Cerebellar nuclear complex (tissue), 1 donor: ENCODE measurements around the gene KCNH4.

ENCODE experiments used
- DNase-seq, 2 experiments: peaks; one replicate each; lab custom pipeline; 2025; lab: John Stamatoyannopoulos, UW

Gene KCNH4

DNA sequence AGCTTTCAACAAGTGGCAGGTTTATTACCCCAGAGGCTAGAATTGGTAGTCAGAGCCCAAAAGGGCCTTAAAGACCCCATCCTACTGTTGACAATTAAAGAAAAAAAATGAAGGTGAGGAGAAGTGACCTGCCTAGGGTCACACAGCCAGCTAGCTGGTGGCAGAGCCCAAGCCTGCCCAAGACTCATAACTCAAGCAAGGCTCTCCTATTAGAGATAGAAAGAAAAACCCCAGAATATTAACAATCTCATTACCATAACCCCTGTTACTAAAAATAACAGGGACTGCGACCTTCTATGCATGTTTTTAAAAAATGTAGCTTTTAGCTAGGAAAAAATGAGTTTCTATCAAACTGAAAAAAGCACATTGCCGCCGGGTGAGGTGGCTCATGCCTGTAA lies 44.3 kb downstream of the KCNH4 start:
- DNase-seq = no peak

GRCh38 chr17:42135664-42136653 lies 45.0 kb downstream of the KCNH4 start:
- DNase-seq = no peak

GRCh38 chr17:42135151-42135550 lies 45.8 kb downstream of the KCNH4 start:
- DNase-seq = no peak

- DNase-seq = no peak
Measured at GRCh38 chr17:42133461-42134041, 47.4 kb downstream of the KCNH4 start.

GRCh38 chr17:42132941-42133340 lies 48.0 kb downstream of the KCNH4 start:
- no peak for DNase-seq

GRCh38 chr17:42131981-42132432 lies 48.9 kb downstream of the KCNH4 start:
- DNase-seq = no peak

- DNase-seq = no peak
Measured at GRCh38 chr17:42131232-42131631, 49.7 kb downstream of the KCNH4 start.

DNA sequence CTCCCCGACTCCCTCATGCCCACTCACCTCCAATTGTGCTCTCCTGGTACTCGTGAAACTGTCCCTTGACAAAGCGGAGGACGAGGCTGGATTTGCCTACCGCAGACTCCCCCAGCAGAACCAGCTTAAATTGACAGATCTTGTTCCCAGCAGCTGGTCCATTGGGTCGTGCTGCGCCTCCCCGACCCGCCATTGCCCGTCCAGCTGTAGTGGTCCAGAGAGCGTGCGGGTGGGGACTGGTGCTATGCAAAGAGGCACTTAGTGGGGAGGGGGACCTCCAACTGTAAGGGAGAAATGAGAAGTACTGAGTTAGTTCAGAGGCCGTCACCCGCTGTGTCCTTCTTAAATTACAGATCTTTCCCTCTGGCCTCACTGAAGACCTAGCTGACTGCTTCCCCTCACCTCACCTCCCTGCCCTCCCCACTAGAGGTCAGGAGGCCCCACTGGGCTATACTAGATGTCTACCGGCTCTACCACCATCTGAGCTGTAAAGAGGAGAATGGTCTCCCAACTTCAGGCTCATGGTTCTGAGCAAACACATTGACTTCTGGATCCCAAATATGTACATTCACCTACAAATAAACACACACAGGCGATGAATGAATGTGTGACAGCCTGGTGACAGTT lies 50.5 kb downstream of the KCNH4 start:
- DNase-seq = no peak

DNA sequence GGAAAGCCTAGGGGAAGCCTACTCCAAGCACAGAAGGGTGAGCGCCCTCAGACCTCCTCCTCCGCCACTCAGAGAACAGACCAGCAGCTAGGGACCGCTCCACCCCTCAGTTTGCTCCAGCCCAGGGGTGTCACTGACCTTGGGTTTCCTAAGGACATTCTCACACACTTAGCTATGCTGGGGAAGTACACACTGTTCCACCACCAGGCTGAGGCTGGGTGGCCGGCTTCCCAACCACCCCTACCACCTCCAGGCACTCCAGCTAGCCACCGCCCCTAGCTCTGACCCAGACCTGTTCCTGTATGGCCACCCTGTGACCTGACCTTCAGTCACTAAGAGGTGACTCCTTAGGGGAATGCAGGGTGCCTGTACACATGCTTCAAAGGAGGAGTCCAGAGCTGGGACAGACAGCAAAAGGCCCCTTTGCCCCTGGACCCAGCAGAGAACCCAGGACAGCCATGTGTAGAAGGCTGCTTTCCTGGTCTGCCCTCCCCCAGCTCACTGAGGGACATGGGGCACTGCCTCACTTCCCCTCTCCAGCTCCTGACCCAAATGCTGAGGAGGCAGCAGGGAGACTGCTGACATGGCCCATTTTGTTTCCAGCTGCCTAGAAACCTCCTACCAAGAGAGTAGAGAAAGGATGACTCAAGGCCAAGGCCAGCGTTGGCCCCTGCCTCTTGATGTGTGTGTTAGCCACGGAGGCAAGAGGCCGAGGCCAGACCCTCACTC lies 51.7 kb downstream of the KCNH4 start:
- DNase-seq = no peak

DNA sequence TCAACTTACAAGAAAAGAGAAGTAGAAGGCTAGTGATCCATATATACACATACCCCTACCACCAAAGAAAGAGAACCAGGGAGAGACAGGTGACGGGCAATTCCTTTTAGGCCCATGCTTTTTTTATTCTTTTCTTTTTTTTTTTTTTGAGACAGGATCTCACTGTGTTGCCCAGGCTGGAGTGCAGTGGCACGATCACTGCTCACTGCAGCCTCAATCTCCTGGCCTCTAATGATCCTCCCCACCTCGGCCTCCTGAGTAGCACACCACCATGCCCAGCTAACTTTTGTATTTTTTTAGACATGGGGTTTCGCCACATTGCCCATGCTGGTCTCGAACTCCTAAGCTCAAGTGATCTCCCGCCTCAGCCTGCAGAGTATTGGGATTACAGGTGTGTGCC lies 53.5 kb downstream of the KCNH4 start:
- DNase-seq = no peak

- DNase-seq = no peak
Measured at GRCh38 chr17:42126836-42127235, 54.1 kb downstream of the KCNH4 start.

DNA sequence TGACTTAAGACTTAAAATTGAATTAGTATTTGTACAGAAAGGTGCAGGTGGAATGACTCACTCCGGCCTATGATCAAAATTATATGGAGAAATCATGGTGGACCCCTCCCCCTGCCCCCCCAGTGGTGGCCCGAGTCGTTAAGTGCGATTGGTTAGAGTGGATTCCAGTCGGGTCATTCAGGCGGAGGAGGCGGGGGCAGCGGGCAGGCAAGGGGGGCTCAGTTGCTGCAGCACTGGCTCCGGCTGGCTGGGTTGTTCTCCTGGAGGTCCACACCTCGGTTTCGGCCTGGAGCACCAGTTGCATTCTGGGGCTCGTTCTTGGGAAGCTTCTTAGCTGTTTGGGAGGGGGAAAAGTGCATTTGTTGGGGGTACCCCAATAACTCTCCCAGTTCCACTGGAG lies 55.4 kb downstream of the KCNH4 start:
- DNase-seq = no peak

GRCh38 chr17:42124256-42124655 lies 56.7 kb downstream of the KCNH4 start:
- no peak for DNase-seq

DNA sequence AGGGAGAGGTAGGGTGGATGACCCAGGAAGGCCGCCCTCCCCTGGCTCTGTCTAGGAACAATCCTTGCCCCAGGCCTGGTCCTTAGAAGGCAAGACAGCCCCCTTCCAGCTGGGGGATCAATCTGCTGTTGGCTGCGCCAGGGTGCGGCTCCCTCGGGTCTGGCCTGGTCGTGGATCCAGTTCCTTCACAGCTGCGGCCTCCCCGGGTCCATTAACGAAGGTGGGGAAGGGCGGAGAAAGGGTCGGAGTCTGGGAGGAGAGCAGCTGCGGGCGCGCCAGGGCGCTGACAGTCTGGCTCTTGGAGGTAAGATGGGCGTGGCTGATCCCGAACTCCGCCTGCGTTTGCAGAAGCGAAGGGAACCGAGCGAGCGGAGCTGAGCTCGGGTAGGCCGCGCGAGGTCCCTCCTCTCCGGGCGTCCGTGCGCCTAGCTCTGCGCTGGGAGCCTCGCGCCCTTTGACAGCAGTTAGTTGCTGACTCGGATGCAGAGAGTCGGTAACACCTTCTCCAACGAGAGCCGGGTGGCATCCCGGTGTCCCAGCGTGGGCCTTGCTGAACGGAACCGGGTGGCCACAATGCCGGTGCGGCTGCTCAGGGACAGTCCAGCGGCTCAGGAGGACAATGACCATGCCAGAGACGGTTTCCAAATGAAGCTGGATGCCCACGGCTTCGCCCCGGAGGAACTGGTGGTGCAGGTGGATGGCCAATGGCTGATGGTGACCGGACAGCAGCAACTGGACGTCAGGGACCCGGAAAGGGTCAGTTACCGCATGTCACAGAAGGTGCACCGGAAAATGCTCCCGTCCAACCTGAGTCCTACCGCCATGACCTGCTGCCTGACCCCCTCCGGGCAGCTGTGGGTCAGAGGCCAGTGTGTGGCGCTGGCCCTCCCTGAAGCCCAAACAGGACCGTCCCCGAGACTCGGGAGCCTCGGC lies 58.3 kb downstream of the KCNH4 start, which contains the start of gene HSPB9:
HSPB9 (plus strand) TSS at position 434 of the 933 bp plus-strand sequence; CDS start at position 481, 47 bp downstream.
- DNase-seq = no peak

DNA sequence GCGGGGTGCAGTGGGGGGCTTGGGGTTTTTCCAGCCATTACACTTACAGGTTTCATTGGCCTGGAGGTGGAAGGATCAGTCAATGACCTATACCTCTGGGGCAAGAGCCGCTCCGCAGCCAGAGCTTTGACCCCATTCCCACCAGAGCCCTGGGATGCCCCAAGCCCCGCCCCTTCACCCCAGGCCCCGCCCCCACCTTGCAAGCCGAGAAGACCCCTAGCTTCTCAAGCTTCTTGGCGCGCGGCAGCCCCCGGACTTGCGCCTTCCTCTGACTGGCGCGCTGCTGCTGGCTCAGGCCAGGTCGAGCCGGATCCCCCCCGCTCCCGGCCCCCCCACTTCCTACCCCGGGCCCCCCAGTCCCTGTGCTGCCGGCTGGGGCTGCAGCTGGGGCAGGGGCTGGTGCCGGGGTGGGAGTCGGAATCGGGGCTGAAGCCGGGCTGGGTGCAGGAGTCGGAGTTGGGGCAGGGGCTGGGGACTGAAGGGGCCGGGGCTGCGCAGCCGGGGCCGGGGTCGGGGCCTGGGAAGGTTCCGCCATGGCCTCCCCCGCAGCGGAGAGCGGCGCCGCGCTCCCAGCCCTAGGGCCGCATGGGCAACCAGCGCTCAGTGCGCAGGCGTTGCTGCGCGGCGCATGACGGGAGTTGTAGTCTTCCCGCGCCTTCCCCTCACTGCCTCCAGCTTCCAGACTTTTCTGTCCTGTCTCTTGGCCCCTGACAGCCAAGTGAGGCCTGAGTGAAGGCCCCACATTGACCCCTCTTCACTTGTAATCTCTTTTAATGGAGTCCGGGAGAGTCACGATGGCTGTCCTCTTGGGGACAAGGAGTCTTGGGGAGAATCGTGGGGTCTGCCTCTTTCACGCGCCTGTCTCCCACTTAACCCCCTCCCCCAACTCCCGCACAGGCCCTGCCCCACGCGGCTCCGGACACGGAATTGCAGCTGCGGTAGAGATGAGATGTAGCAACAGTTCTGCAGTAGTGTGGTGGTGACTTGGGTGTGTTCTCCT lies 59.9 kb downstream of the KCNH4 start, which contains the start of gene KAT2A:
KAT2A (minus strand) TSS at position 598 of the 1,000 bp plus-strand sequence; CDS start at position 535, 63 bp downstream.
- peak in 1 of 2 experiments; percentile 50 for DNase-seq

DNA sequence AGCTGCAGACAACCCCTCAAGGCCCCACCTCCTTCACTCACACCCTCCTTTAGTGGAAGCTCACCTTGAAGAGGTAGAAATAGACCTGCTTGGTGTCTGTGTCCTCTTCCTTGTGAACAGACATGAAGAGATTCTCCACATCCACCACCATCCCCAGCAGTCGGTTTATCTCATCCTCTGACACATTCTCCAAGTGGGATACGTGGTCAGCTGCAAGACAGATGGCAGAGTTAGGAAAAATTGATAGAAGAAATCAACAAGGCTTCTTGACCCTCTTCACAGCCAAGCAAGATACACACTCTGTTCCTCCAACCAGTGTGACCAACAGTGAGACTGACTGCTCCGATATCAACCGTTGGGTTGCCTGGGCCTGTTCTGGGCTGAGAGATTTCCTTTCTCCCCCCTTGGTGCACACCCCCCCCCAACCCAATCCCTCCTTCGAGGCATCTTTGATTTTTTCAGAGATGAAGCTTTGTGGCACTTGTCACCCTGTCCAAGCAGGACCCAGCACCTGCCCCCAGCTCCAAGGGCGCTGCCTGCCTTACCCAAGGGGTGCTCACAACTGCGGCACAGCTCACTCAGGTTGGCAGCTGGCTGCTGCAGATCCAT lies 60.7 kb downstream of the KCNH4 start:
- DNase-seq = no peak

DNA sequence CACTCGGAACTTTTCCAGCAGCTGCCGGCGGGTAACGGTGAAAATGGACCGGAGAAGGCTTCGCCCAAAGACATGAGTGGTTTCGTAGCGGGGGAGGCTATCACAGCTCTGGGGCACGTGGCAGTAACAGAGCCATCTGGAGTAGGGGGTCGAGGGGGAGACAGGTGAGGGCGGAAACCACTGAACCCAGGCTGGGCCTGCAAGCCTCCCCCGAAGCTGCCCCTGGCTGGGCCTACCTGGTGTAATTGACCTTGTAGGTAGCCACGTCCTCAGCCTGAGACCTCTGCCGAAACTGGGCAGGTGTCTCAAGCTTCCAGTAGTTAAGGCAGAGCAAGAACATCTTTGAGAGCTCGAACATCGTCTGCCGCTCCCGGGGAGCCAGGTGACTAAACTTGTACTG lies 61.6 kb downstream of the KCNH4 start:
- no peak for DNase-seq

GRCh38 chr17:42118545-42118944 lies 62.4 kb downstream of the KCNH4 start:
- DNase-seq = no peak

DNA sequence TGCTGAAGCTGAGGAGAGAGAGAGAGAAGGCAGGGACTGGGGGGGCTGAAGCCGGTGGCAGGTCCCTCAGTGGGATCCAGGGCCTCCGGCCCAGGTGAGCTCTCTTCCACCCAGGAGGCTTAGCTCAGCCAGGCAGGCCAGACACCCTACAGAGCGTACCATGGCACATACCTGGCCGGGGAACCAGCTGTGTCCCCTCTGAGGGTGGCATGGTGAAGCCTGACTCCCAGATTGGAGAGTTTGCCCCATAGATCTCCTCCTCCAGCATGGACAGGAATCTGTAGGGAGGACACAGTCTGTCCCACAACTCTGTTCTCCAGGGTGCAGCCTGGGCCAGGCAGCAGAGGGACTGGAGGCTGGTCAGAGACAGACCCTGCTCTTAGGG lies 62.8 kb downstream of the KCNH4 start:
- DNase-seq = no peak
